Loucy (cell line): Measurements from ENCODE around the gene LRBA.

Experiments used
- H2AFZ ChIP-seq: fragments of 200-600 bp; sonication (generic); 2 replicates; pipeline ENCODE4 v1.6.0; 2016; ENCODE audit warnings: antibody characterized with exemption, mild to moderate bottlenecking, low read length, moderate library complexity
- H3F3A ChIP-seq: fragments of 200-600 bp; 2 replicates; pipeline ENCODE4 v1.6.0; 2016; ENCODE audit warnings: antibody characterized with exemption, low read depth, mild to moderate bottlenecking
- H3K27me3 ChIP-seq: fragments of 200-600 bp; sonication (generic); 2 replicates; pipeline ENCODE4 v1.6.1; 2014; ENCODE audit warnings: low read length, mild to moderate bottlenecking; ENCODE audit not compliant: insufficient read depth, poor library complexity, severe bottlenecking
- H3K36me3 ChIP-seq: fragments of 200-600 bp; sonication (generic); 2 replicates; pipeline ENCODE4 v1.6.1; 2016; ENCODE audit warnings: low read length; ENCODE audit not compliant: insufficient read depth
- H3K4me1 ChIP-seq: fragments of 200-600 bp; sonication (generic); 2 replicates; pipeline ENCODE4 v1.5.1; 2014; ENCODE audit warnings: low read length, mild to moderate bottlenecking; ENCODE audit not compliant: insufficient read depth, poor library complexity, severe bottlenecking
- H3K4me2 ChIP-seq: fragments of 200-600 bp; sonication (generic); 2 replicates; pipeline ENCODE4 v1.6.0; 2014; ENCODE audit warnings: antibody characterized with exemption, low read length, low read depth, mild to moderate bottlenecking; ENCODE audit not compliant: poor library complexity, severe bottlenecking
- H3K4me3 ChIP-seq: fragments of 200-600 bp; sonication (generic); 2 replicates; pipeline ENCODE4 v1.5.1; 2014; ENCODE audit warnings: low read length, mild to moderate bottlenecking, mixed read lengths; ENCODE audit not compliant: poor library complexity, severe bottlenecking
- H3K79me2 ChIP-seq: fragments of 200-600 bp; sonication (generic); 2 replicates; pipeline ENCODE4 v1.6.1; 2014; ENCODE audit warnings: low read length; ENCODE audit not compliant: insufficient read depth
- H3K9ac ChIP-seq: fragments of 200-600 bp; sonication (generic); 2 replicates; pipeline ENCODE4 v1.6.0; 2014; ENCODE audit warnings: mild to moderate bottlenecking, low read depth, low read length, moderate library complexity; ENCODE audit not compliant: poor library complexity, severe bottlenecking
- H3K9me2 ChIP-seq: fragments of 200-600 bp; sonication (generic); replicated peaks from 2 replicates; pipeline ENCODE4 v1.6.1; 2016; ENCODE audit warnings: low read depth, low read length, mixed read lengths
- H3K9me3 ChIP-seq: fragments of 200-600 bp; sonication (generic); 2 replicates; pipeline ENCODE4 v1.6.1; 2014; ENCODE audit warnings: mild to moderate bottlenecking, antibody characterized with exemption, low read length, low read depth; ENCODE audit not compliant: insufficient read depth
- H4K20me1 ChIP-seq: fragments of 200-600 bp; sonication (generic); 2 replicates; pipeline ENCODE4 v1.6.0; 2014; ENCODE audit warnings: antibody characterized with exemption, low read length, mild to moderate bottlenecking; ENCODE audit not compliant: insufficient read depth, poor library complexity, severe bottlenecking
- EZH2phosphoT487 ChIP-seq: fragments of 200-600 bp; IDR thresholded peaks from 2 replicates; pipeline ENCODE4 v1.6.1; 2018; ENCODE audit warnings: antibody characterized with exemption, mild to moderate bottlenecking, moderate library complexity, borderline replicate concordance
- TF ChIP-seq, protein P1 (sequence below): fragments of 200-600 bp; sonication (generic); conservative IDR thresholded peaks from 2 replicates; pipeline ENCODE4 v1.5.1; 2014; ENCODE audit warnings: mild to moderate bottlenecking, antibody characterized with exemption, low read length

Gene LRBA

DNA sequence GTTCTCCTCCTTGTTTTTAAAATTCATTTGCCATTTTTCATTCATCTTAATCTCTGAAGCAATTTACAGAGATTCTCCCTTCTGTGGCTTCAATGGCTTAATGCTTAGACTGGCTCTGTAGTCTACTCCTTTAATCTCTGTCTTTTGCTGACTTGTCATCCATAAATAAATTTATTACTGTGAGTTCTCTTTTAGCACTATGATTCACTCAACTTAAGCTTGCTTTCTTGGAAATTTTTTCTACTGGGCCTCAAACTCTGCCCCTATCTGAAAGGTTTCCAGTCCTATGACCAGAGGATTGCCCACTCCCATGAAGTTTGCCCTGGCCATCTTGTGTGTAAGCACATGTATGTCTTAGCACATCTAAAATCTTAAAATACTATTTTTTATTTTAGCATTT is 685.7 kb downstream of the LRBA start:
- H2AFZ ChIP-seq = no peak overlapping the region
- no peaks in the 10 kb centered on the region for H3F3A ChIP-seq
- H3K27me3 ChIP-seq = no peaks in the 10 kb centered on the region
- H3K9me2 ChIP-seq = no peaks in the 10 kb centered on the region
- no peak for TF ChIP-seq EZH2phosphoT487
- TF ChIP-seq, protein P1, sequence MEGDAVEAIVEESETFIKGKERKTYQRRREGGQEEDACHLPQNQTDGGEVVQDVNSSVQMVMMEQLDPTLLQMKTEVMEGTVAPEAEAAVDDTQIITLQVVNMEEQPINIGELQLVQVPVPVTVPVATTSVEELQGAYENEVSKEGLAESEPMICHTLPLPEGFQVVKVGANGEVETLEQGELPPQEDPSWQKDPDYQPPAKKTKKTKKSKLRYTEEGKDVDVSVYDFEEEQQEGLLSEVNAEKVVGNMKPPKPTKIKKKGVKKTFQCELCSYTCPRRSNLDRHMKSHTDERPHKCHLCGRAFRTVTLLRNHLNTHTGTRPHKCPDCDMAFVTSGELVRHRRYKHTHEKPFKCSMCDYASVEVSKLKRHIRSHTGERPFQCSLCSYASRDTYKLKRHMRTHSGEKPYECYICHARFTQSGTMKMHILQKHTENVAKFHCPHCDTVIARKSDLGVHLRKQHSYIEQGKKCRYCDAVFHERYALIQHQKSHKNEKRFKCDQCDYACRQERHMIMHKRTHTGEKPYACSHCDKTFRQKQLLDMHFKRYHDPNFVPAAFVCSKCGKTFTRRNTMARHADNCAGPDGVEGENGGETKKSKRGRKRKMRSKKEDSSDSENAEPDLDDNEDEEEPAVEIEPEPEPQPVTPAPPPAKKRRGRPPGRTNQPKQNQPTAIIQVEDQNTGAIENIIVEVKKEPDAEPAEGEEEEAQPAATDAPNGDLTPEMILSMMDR = no peak
- H3K4me3 ChIP-seq = no peak overlapping the region
- H3K4me1 ChIP-seq = no peaks in the 10 kb centered on the region
- H3K9ac ChIP-seq = no peak overlapping the region
- no peaks in the 10 kb centered on the region for H3K9me3 ChIP-seq
- no peaks in the 10 kb centered on the region for H4K20me1 ChIP-seq
- no peak overlapping the region for H3K4me2 ChIP-seq
- H3K36me3 ChIP-seq = peaks cover 6% of the 10 kb centered on the region; the same call in 1 of the 2 replicates
- no peaks in the 10 kb centered on the region for H3K79me2 ChIP-seq

DNA sequence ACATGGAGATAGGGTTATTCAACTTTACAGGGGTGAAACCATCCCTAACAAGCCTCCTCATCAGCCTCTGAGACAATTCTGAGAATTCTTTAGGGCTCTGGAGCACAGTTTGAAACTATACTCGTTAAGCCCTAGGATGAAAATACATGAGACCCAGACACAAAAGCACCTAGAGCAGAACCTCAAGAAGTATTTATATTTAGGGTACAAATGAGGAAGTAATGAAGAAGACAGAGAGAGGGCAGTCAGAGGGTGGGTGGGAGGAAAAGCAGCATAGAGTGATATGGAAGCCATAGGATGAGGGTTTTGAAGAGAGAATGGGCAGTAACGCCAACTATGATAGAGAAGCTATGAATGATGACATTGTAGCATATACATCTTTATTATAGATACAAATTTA is 686.6 kb downstream of the LRBA start:
- H3K27me3 ChIP-seq = no peaks in the 10 kb centered on the region
- TF ChIP-seq, protein P1 = no peak
- TF ChIP-seq EZH2phosphoT487 = no peak
- no peak overlapping the region for H3K9ac ChIP-seq
- no peak overlapping the region for H3K4me2 ChIP-seq
- no peaks in the 10 kb centered on the region for H3K79me2 ChIP-seq
- no peaks in the 10 kb centered on the region for H3K4me1 ChIP-seq
- H3K36me3 ChIP-seq = peaks cover 6% of the 10 kb centered on the region; the same call in 1 of the 2 replicates
- no peaks in the 10 kb centered on the region for H3K9me3 ChIP-seq
- no peaks in the 10 kb centered on the region for H3F3A ChIP-seq
- no peaks in the 10 kb centered on the region for H4K20me1 ChIP-seq
- no peak overlapping the region for H2AFZ ChIP-seq
- no peaks in the 10 kb centered on the region for H3K9me2 ChIP-seq
- H3K4me3 ChIP-seq = no peak overlapping the region

DNA sequence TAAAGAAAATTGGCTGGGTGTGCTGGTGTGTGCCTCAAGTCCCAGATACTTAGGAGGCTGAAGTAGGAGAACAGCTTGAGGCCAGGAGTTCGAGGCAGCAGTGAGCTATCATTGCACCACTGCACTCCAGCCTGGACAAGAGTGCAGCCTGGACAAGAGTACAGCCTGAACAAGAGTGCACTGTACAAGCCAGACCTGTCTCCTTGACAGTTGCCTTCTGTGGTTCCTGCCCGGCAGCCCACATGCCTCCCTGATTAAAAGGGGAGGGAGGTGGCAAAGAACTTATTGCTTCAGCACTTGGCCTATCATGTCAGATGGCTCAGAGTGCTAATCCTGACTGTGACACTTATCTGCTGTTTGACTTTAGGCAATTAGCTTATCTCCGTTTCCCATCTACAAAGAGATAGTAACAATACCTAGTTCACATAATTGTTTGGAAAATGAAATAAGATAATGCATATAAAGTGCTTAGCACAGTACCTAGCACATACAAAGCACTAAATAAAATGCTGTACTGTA is 687.8 kb downstream of the LRBA start:
- no peak overlapping the region for H3K4me3 ChIP-seq
- peaks cover 6% of the 10 kb centered on the region; the same call in 1 of the 2 replicates for H3K36me3 ChIP-seq
- no peaks in the 10 kb centered on the region for H3K4me1 ChIP-seq
- H3K4me2 ChIP-seq = no peak overlapping the region
- TF ChIP-seq EZH2phosphoT487 = no peak
- TF ChIP-seq, protein P1 = no peak
- H3K79me2 ChIP-seq = no peaks in the 10 kb centered on the region
- H3F3A ChIP-seq = no peaks in the 10 kb centered on the region
- no peaks in the 10 kb centered on the region for H3K9me2 ChIP-seq
- H3K9me3 ChIP-seq = no peaks in the 10 kb centered on the region
- H4K20me1 ChIP-seq = no peaks in the 10 kb centered on the region
- no peaks in the 10 kb centered on the region for H3K27me3 ChIP-seq
- H2AFZ ChIP-seq = no peak overlapping the region
- no peak overlapping the region for H3K9ac ChIP-seq
